Peyer's patch (tissue), 4 donors: Measurements from ENCODE around the gene UBE2QL1.

Experiments used
- CTCF ChIP-seq, 6 experiments: fragments of 450-650 bp in 4 of 6; fragments of 200-600 bp in 2 of 6; sonication (generic) in 1 of 6; IDR thresholded peaks; one replicate each; pipeline ENCODE4 v1.5.1; 2017 to 2019; ENCODE audit warnings: antibody characterized with exemption in 6 of 6, mild to moderate bottlenecking in 3 of 6, moderate library complexity in 1 of 6
- POLR2A ChIP-seq, 2 donors: fragments of 450-650 bp; IDR thresholded peaks; one replicate each; pipeline ENCODE4 v1.5.1; 2017; ENCODE audit warnings: antibody characterized with exemption in 2 of 2, mild to moderate bottlenecking in 2 of 2, moderate library complexity in 2 of 2

- TF ChIP-seq POLR2A (IDR thresholded peaks at IDR 0.05), result no peak
- no peak for TF ChIP-seq CTCF (IDR thresholded peaks at IDR 0.05)
Observed at GRCh38 chr5:6436715-6437331, 11.8 kb upstream of the UBE2QL1 start.
